Stimulated activated CD4-positive, alpha-beta T cell treated with anti-CD3 and anti-CD28 coated beads, TNF-alpha, amount 100 ng/mL, for 1 hour (primary cell): ENCODE measurements around the gene SH3GL3.

ENCODE experiments used
- DNase-seq, 3 donors: peaks; one replicate each; pipeline ENCODE4 v3.0.0-alpha.2; 2020; ENCODE audit warnings: low read depth in 3 of 3, low spot score in 1 of 3

Gene SH3GL3

DNA sequence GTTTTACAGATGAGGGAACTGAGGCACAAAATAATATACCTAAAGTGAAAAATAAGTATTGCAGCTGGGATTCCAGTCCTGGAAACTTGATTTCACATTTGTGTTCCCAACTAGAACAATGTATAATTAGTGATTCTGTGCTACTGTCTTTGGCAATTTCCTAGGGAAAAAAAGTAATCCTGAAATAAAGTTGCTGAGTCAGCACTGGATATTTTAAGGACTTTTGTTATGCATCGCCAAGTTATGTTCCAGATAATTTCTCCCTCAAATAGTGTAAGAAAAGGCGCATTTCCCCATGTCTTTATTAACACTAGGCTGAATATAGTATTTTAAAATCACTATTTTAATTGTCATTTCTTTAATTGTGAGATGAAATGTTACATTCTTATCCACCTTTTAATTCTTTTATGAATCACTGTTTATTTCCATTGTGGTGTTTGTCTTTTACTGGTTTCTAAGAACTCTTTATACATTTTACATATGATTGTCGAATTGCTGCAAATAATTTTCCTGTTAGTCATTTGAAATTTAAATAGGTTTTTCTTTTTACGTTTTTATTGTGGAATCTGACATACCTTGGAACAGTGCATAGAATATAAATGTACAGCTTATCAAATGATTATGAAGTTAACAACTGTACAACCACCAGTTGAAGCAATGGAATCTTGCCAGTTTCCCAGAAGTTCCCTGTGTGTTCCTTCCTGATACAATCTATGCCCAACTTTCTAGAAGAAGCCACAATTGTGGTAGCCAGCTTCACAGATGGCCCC lies 56.6 kb downstream of the SH3GL3 start:
- DNase-seq = no peak

- no peak for DNase-seq
These were observed 57.2 kb downstream of the SH3GL3 start for GRCh38 chr15:83504365-83504764.

DNA sequence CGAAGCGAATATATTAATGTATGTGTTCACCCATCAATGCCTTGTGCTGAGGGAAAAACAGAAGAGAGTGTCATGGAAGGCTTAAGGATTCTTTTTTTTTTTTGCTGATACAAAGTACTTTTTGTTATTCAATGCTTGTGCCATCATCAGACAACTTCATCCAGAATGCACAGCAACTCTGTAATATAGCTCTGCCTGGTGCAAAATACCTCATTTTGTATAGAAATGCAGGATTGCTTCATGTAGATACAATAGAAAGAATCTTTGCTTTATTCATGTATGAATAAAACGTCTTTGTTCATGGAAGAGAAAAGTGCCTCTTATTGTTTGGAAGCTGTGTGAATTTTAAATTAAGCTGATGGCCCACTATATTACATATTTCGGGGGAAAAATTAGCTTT lies 62.9 kb downstream of the SH3GL3 start:
- no peak for DNase-seq

DNA sequence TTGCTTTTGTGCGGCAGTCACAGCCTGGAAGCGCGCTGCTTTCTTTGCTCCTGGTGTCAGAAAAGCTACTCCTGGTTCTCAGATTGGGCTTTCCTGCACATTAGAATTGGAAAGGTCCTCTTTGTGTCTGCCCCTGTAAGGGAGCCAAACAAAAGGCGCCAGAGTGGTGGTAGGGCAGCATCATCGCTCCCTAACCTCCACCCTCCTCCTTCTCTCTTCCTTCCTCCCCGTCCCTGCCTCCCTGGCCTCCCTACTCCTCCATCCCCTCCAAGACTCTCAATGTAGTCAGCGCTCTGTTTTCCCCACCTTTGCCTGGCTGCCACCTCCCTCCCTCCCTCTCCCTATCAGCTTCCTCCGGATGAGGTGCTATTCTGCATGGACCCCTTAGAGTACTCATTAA lies 65.3 kb downstream of the SH3GL3 start:
- DNase-seq = no peak

DNA sequence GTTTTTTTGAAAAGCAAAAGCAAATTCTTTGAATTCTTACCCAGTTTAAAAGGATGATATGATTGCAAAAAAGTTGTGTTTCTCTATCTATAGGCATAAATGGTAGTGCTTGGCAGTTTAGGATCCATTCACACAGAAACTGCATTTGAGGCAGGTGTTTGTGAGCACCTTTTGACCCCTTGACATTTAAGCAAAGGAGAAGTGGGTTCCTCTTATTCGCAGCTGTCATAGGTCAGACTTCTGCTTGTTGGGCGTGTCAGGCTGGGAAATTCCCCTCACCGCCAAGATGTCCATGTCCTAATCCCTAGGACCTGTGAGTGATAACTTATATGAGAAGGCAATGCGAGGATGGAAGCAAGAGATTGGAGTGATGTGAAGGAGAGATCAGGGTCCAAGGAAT lies 67.4 kb downstream of the SH3GL3 start:
- no peak for DNase-seq

- DNase-seq = no peak
These were observed 68.0 kb downstream of the SH3GL3 start for GRCh38 chr15:83515164-83515563.

DNA sequence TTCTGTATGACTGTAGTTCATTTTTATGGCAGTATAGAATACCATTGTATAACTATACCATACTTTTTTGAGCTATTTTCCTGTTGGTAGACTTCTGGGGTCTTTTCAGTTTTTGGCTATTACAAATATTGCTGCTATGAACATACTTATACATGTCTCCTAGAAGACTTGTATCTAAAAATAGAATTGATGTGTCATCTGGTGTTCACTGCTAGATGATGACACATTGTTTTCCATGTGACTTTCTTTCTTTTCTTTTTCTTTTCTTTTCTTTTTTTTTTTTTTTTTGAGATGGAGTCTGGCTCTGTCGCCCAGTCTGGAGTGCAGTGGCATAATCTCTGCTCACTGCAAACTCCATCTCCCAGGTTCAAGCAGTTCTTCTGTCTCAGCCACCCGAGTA lies 69.8 kb downstream of the SH3GL3 start:
- DNase-seq = no peak

- DNase-seq = no peak
These were observed 79.2 kb downstream of the SH3GL3 start for GRCh38 chr15:83526319-83526718.

DNA sequence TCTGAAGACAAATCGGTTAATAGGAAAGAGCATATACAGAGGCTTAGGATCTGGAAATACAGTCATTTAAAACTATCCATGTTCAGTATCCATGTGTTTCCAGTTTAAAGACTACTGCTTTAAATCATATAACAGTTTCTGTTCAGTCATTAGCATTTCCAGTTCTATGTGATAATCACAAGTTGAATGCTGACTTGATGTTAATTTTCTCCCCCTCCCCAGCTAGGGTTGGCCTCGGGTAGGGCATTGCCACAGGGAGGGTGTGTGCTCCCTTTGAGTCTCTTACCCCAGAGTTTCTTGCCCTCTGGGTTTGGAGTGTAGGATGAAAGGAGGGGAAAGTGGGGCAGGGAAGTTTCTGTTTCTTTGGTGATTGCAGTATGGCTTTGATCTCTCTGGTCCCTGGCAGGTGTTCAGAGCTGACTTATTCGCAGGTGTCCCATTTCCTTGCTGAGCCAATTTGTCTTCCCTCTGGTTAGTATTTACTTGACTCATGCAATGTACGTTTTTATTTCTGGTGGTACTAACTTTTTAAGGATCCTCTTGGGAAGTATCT lies 86.3 kb downstream of the SH3GL3 start:
- no peak for DNase-seq

- DNase-seq = no peak
These were observed 90.5 kb downstream of the SH3GL3 start for GRCh38 chr15:83537606-83538005.

DNA sequence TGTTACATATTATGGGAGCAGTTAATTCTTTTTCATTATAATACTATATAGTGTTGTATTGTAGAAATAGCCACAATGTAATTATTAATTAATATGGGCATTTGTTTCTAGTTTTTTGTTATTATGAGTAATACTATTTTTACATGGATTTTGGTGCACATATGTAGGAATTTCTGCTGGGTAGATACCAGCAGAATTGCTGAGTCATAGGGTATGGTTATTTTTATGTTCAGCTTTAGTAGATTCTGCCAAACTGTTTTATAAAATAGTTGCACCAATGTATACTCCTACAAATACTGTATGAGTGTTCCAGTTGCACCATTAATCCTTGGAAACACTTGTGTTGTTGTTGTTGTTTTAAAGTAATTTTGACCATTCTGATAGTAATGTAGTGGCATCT lies 91.5 kb downstream of the SH3GL3 start:
- DNase-seq = no peak

- DNase-seq = no peak
These were observed 98.8 kb downstream of the SH3GL3 start for GRCh38 chr15:83545804-83546511.

- DNase-seq = no peak
These were observed 99.4 kb downstream of the SH3GL3 start for GRCh38 chr15:83546512-83546888.

DNA sequence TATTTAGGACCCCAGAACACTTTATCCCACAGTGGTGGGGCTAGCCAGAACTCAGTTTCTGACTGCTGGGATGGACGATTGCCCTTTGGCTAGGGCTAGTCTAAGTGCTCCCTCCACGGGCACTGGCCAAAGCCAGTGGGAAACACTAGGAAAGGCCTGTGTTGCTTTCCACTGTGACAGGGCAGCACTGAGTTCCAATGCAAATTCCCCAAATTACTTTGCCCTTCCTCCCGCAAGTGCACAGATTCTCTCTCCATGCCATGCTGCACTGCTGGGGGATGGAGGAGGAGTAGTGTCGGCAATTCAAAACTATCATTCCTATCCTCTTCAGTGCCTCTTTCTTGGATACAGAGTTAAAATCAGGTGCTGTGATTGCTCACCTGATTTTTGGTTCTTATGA lies 100.0 kb downstream of the SH3GL3 start:
- DNase-seq = no peak

- no peak for DNase-seq
These were observed 102.5 kb downstream of the SH3GL3 start for GRCh38 chr15:83549623-83550022.

GRCh38 chr15:83554558-83554957 lies 107.4 kb downstream of the SH3GL3 start:
- DNase-seq = no peak

GRCh38 chr15:83555383-83555782 lies 108.2 kb downstream of the SH3GL3 start:
- no peak for DNase-seq

DNA sequence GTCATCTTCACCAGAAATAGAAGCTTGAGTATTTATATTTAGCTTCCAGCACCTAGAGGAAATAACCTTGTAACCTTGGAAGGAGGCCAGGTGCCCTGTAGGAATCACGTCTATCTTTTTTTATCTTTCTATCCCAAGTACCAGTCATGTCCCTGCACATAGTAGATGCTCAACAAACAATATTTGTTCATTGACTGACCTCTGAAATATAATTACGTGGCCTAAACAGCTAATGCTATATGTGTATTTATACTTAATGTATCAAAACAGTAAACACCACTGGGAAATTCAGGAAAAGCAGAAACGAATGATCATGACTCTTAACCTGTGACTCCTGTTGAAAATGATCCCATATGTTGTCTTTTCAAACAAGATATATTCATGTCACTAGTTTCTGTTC lies 108.9 kb downstream of the SH3GL3 start:
- DNase-seq = no peak

- no peak for DNase-seq
These were observed 109.6 kb downstream of the SH3GL3 start for GRCh38 chr15:83556754-83557153.

- no peak for DNase-seq
These were observed 111.0 kb downstream of the SH3GL3 start for GRCh38 chr15:83558146-83558545.

- DNase-seq = no peak
These were observed 112.3 kb downstream of the SH3GL3 start for GRCh38 chr15:83559310-83559966.

GRCh38 chr15:83561661-83562060 lies 114.5 kb downstream of the SH3GL3 start:
- DNase-seq = no peak
